OCI-LY7 (cell line): ENCODE measurements around the gene VPS18. TPM values are rescaled to one million over a fixed set of nuclear protein-coding genes. Genes with fewer than 3 reads are reported as not detected.

ENCODE experiments used
- BruUV-seq: library from RNA; stranded (reverse); fragments of 400-500 nt; replicated peaks from 2 replicates; lab custom pipeline; 2021; lab: Mats Ljungman, UMichigan
- CTCF ChIA-PET: fragments of 300-600 bp; sonication (Branson Sonifier 250); formaldehyde crosslinking; loops from one replicate; lab custom pipeline; 2022; ENCODE audit warnings: antibody characterized with exemption; ENCODE audit not compliant: unreplicated experiment; lab: Charles Lee
- POLR2A ChIA-PET: fragments of 300-600 bp; sonication (Branson Sonifier 250); formaldehyde crosslinking; loops from one replicate; lab custom pipeline; 2022; ENCODE audit warnings: antibody characterized with exemption; lab: Charles Lee
- DNase-seq: peaks from one replicate; pipeline ENCODE4 v3.0.0-alpha.2; 2015; ENCODE audit warnings: low spot score
- H2AFZ ChIP-seq: fragments of 200-600 bp; sonication (generic), shearing (Covaris generic); 2 replicates; pipeline ENCODE4 v1.6.1; 2014; ENCODE audit warnings: mild to moderate bottlenecking, antibody characterized with exemption, low read length, moderate library complexity
- H3K27ac ChIP-seq: fragments of 200-600 bp; sonication (generic); 2 replicates; pipeline ENCODE4 v1.5.1; 2014; ENCODE audit warnings: mixed run types, low read depth, mild to moderate bottlenecking, moderate library complexity, low read length, inconsistent platforms; ENCODE audit not compliant: poor library complexity, severe bottlenecking
- H3K36me3 ChIP-seq: fragments of 200-600 bp; sonication (generic); 2 replicates; pipeline ENCODE4 v1.6.1; 2014; ENCODE audit warnings: mild to moderate bottlenecking, antibody characterized with exemption, low read length, moderate library complexity, mixed read lengths; ENCODE audit not compliant: insufficient read depth
- H3K4me1 ChIP-seq: fragments of 200-600 bp; sonication (generic); 2 replicates; pipeline ENCODE4 v1.5.1; 2014; ENCODE audit warnings: mild to moderate bottlenecking, low read length; ENCODE audit not compliant: insufficient read depth, poor library complexity, severe bottlenecking
- H3K4me2 ChIP-seq: fragments of 200-600 bp; sonication (generic); 2 replicates; pipeline ENCODE4 v1.6.1; 2014; ENCODE audit warnings: mild to moderate bottlenecking, low read length
- H3K4me3 ChIP-seq: fragments of 200-600 bp; sonication (generic); 2 replicates; pipeline ENCODE4 v1.5.1; 2014; ENCODE audit warnings: mild to moderate bottlenecking, low read depth, low read length; ENCODE audit not compliant: poor library complexity, severe bottlenecking
- H3K79me2 ChIP-seq: fragments of 200-600 bp; sonication (generic); 2 replicates; pipeline ENCODE4 v1.6.1; 2016; ENCODE audit warnings: low read depth, mild to moderate bottlenecking, low read length, moderate library complexity, mixed read lengths; ENCODE audit not compliant: insufficient read depth
- H3K9me2 ChIP-seq: fragments of 200-600 bp; sonication (generic); 2 replicates; pipeline ENCODE4 v1.6.1; 2016; ENCODE audit warnings: mild to moderate bottlenecking, low read length, mixed read lengths; ENCODE audit not compliant: insufficient read depth
- H3K9me3 ChIP-seq: fragments of 200-600 bp; sonication (generic); 2 replicates; pipeline ENCODE4 v1.6.1; 2014; ENCODE audit warnings: mild to moderate bottlenecking, mixed run types, low read length, mixed read lengths
- H4K20me1 ChIP-seq: fragments of 200-600 bp; sonication (generic); 2 replicates; pipeline ENCODE4 v1.6.1; 2014; ENCODE audit warnings: mild to moderate bottlenecking, antibody characterized with exemption, low read length, moderate library complexity, mixed read lengths; ENCODE audit not compliant: insufficient read depth
- CTCF ChIP-seq: fragments of 200-600 bp; sonication (generic); conservative IDR thresholded peaks from 2 replicates; pipeline ENCODE4 v1.5.1; 2014; ENCODE audit warnings: mild to moderate bottlenecking, antibody characterized with exemption, low read length, moderate library complexity, mixed read lengths
- EZH2phosphoT487 ChIP-seq: fragments of 200-600 bp; sonication (generic); IDR thresholded peaks from 2 replicates; pipeline ENCODE4 v1.6.1; 2018; ENCODE audit warnings: low read depth, borderline replicate concordance, mild to moderate bottlenecking, mixed run types, antibody characterized with exemption, low read length, moderate library complexity, mixed read lengths
- intact Hi-C: fragments of 100-400 bp; cut with micrococcal nuclease; formaldehyde crosslinking; loops from one replicate; pipeline ENCODE4 v1.10.0; 2022; ENCODE audit not compliant: unreplicated experiment
- total RNA-seq, 2 experiments: library from RNA; depleted of rRNA in 1 of 2; stranded (reverse); fragments of >200 nt in 1 of 2; shearing (Covaris generic) in 1 of 2; gene quantifications; 2 replicates each; pipeline ENCODE4 v1.2.3, GENCODE V29; 2014 to 2022

Gene VPS18
- total RNA-seq, 2 experiments from 2014 or later: 24.5 to 30.7 TPM

- H3K4me3 ChIP-seq: no peak overlapping the region
- H3K79me2 ChIP-seq: no peaks in the 10 kb centered on the region
- no peak overlapping the region for H3K27ac ChIP-seq
- TF ChIP-seq EZH2phosphoT487 (no peak), CTCF (no peak)
- no peak overlapping the region for H2AFZ ChIP-seq
- no peak for DNase-seq
- ChIA-PET POLR2A (interaction anchor here (0.6 kb wide), 2 partner anchors 32 to 45 kb away, joined by 3 to 4 read pairs; no protein-coding TSS in a partner anchor), CTCF (interaction anchor here (1.6 kb wide), 1 partner anchor 10 kb away, joined by 9 read pairs; no protein-coding TSS in a partner anchor)
- no TSS peak for BruUV-seq
- H3K36me3 ChIP-seq: no peaks in the 10 kb centered on the region
- intact Hi-C loops: no loop called here
- peaks cover 26% of the 10 kb centered on the region for H3K4me1 ChIP-seq
- no peaks in the 10 kb centered on the region for H4K20me1 ChIP-seq
- H3K9me3 ChIP-seq: no peaks in the 10 kb centered on the region
- no peaks in the 10 kb centered on the region for H3K9me2 ChIP-seq
- H3K4me2 ChIP-seq: no peak overlapping the region
Observed at GRCh38 chr15:40931300-40932142, 37.3 kb downstream of the VPS18 start.

GRCh38 chr15:40932156-40932555 is 37.9 kb downstream of the VPS18 start:
- Histone ChIP-seq H3K4me1 (peaks cover 31% of the 10 kb centered on the region), H4K20me1 (no peaks in the 10 kb centered on the region), H3K36me3 (no peaks in the 10 kb centered on the region), H3K4me2 (no peak overlapping the region), H3K79me2 (no peaks in the 10 kb centered on the region), H3K4me3 (no peak overlapping the region), H3K27ac (no peak overlapping the region), H3K9me3 (no peaks in the 10 kb centered on the region), H2AFZ (no peak overlapping the region), H3K9me2 (no peaks in the 10 kb centered on the region)
- ChIA-PET POLR2A (interaction anchor here (0.6 to 1.0 kb wide), 2 partner anchors 29 to 45 kb away, joined by 3 to 4 read pairs; no protein-coding TSS in a partner anchor), CTCF (no interaction called here)
- TF ChIP-seq EZH2phosphoT487 (no peak), CTCF (no peak)
- no TSS peak for BruUV-seq
- intact Hi-C loops: no loop called here
- DNase-seq: peak; percentile 22
